ENCODE data around the gene NLRP10. TPM values are rescaled to one million over a fixed set of nuclear protein-coding genes. Genes with fewer than 3 reads are reported as not detected.

NLRP10 gene
- total and polyA plus RNA-seq, 2 donors (not counting 3 experiments of a cell fraction or from before 2014, with no cell fraction given), result not detected

DNA sequence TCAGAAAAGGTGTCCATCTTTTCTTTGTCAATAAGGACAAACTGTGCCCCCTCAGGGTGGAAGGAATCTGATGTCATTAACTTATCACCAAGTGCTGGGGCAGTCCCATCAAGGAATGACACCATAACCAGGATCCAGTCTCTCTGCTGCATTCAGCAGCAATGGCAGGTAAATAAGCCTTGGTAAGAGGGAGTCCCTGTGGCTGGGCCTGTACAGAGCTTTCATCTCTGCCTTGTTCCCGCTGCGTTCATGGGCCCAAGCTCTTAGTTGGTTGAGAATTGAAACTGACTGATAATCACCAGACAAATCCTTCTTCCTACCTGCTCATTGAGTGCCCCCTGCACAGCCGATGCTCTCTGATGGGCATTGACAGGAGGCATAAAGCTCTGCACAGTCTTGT lies 44.6 kb upstream of the NLRP10 start:
- FAIRE-seq (no peak), DNase-seq (ENCODE audit: low read depth, low spot score) (no peak)
- no peak overlapping the region for H2AFZ ChIP-seq (ENCODE audit: low read depth, low read length)
- H3K79me2 ChIP-seq (ENCODE audit: control insufficient read depth, insufficient read depth, low read length), result no peaks in the 10 kb centered on the region
- H3K4me2 ChIP-seq (ENCODE audit: insufficient read depth, low read length), result no peak overlapping the region
- CTCF ChIA-PET, result interaction anchor here (1.1 to 11.1 kb wide), 3 partner anchors 23 to 86 kb away, joined by 3 to 822 read pairs (median 7); partner anchors contain the start of gene EIF3F
- H3K9me3 ChIP-seq (replicated peaks; ENCODE audit: control insufficient read depth, insufficient read depth, low read length), result no peaks in the 10 kb centered on the region
- no peak overlapping the region for H3K27ac ChIP-seq (ENCODE audit: insufficient read depth, low read depth, low read length)
- no peaks in the 10 kb centered on the region for H4K20me1 ChIP-seq (replicated peaks; ENCODE audit: control insufficient read depth, extremely low read depth, insufficient read depth, low read length)
- H3K36me3 ChIP-seq (ENCODE audit: control insufficient read depth in 2 of 2, extremely low read depth in 1 of 2, insufficient read depth in 2 of 2, low read length in 2 of 2), result no peaks in the 10 kb centered on the region
- intact Hi-C loops (cut with micrococcal nuclease) (no loop called here), dilution Hi-C loops (cut with MboI; ENCODE audit: extremely low pct_ligation_motif_present, low sequenced_read_pairs) (no loop called here)
- H3K9ac ChIP-seq (replicated peaks; ENCODE audit: extremely low read depth, insufficient read depth, low read length), result no peak overlapping the region
- H3K4me3 ChIP-seq (replicated peaks in 1 of 3; ENCODE audit: insufficient read depth in 1 of 3, low read depth in 1 of 3, low read length in 3 of 3), result no peak overlapping the region
- peaks cover 7 to 10% of the 10 kb centered on the region in 2 experiments for H3K27me3 ChIP-seq (ENCODE audit: control insufficient read depth in 2 of 2, insufficient read depth in 2 of 2, low read length in 2 of 2)
- no TSS peak for BruUV-seq (replicated peaks)
- no peaks in the 10 kb centered on the region for H3K4me1 ChIP-seq (ENCODE audit: control insufficient read depth, extremely low read depth, insufficient read depth, low read length)
- POLR2A ChIA-PET, result no interaction called here
- H3K9me1 ChIP-seq (replicated peaks; ENCODE audit: control insufficient read depth, extremely low read depth, insufficient read depth, low read length), result no peaks in the 10 kb centered on the region
- TF ChIP-seq MYC (IDR thresholded peaks at IDR 0.05; ENCODE audit: low read depth, low read length) (no peak), FOS (IDR thresholded peaks at IDR 0.05; ENCODE audit: borderline replicate concordance, insufficient read depth, low read length) (no peak), POLR2A (IDR thresholded peaks at IDR 0.05; ENCODE audit: low read depth, low read length) (no peak), MAX (IDR thresholded peaks at IDR 0.05; ENCODE audit: insufficient read depth, insufficient read length) (no peak), GATA2 (IDR thresholded peaks at IDR 0.05; ENCODE audit: insufficient read depth, insufficient read length, low read depth, low read length) (no peak), JUN (IDR thresholded peaks at IDR 0.05; ENCODE audit: borderline replicate concordance, insufficient read depth, insufficient read length, low read depth) (no peak), EZH2 (IDR thresholded peaks at IDR 0.05; ENCODE audit: borderline replicate concordance, low read depth, low read length, severe bottlenecking) (no peak), POLR2AphosphoS5 (IDR thresholded peaks at IDR 0.05; ENCODE audit: insufficient read depth, low read depth, low read length) (no peak)
- TF ChIP-seq, protein P1, sequence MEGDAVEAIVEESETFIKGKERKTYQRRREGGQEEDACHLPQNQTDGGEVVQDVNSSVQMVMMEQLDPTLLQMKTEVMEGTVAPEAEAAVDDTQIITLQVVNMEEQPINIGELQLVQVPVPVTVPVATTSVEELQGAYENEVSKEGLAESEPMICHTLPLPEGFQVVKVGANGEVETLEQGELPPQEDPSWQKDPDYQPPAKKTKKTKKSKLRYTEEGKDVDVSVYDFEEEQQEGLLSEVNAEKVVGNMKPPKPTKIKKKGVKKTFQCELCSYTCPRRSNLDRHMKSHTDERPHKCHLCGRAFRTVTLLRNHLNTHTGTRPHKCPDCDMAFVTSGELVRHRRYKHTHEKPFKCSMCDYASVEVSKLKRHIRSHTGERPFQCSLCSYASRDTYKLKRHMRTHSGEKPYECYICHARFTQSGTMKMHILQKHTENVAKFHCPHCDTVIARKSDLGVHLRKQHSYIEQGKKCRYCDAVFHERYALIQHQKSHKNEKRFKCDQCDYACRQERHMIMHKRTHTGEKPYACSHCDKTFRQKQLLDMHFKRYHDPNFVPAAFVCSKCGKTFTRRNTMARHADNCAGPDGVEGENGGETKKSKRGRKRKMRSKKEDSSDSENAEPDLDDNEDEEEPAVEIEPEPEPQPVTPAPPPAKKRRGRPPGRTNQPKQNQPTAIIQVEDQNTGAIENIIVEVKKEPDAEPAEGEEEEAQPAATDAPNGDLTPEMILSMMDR (IDR thresholded peaks at IDR 0.05; ENCODE audit: extremely low read depth in 1 of 2, insufficient read depth in 1 of 2, low read depth in 1 of 2, low read length in 2 of 2), result no peak

Data from endothelial cell of umbilical vein (primary cell).